Urinary bladder (tissue), 4 donors: ENCODE measurements around the gene SETD3. TPM values are rescaled to one million over a fixed set of nuclear protein-coding genes. Genes with fewer than 3 reads are reported as not detected.

ENCODE experiments used
- DNase-seq: peaks from one replicate; pipeline ENCODE4 v3.0.0-alpha.2; 2015; ENCODE audit errors: extremely low spot score
- H3K27ac ChIP-seq: one replicate; pipeline ENCODE4 v1.5.1; 2013; ENCODE audit warnings: low read depth, mild to moderate bottlenecking, moderate library complexity
- H3K36me3 ChIP-seq: one replicate; pipeline ENCODE4 v1.6.1; 2013; ENCODE audit warnings: mild to moderate bottlenecking, moderate library complexity; ENCODE audit not compliant: insufficient read depth
- H3K4me1 ChIP-seq: one replicate; pipeline ENCODE4 v1.6.1; 2013; ENCODE audit warnings: mild to moderate bottlenecking, moderate library complexity; ENCODE audit not compliant: insufficient read depth
- H3K4me3 ChIP-seq: one replicate; pipeline ENCODE4 v1.5.1; 2013; ENCODE audit warnings: low read depth, low read length
- WGBS: extraction: QIAGEN DNeasy Blood & Tissue Kit; methylation state at CpG from one replicate; pipeline ENCODE4 v1.1.7; 2013; 5-methylcytosine and 5-hydroxymethylcytosine counted together
- polyA plus RNA-seq: library from polyadenylated mRNA; stranded (reverse); fragments of 200-250 nt; gene quantifications from one replicate; pipeline ENCODE4 v1.2.3, GENCODE V29; 2013
- total RNA-seq: library from RNA; depleted of rRNA; stranded (reverse); fragments of >200 nt; gene quantifications from one replicate; pipeline ENCODE4 v1.2.3, GENCODE V29; 2014
- donor health status: healthy with polysubstance abuse.
- donor health status: healthy.

Gene SETD3
- total and polyA plus RNA-seq, 2 donors: 68.6 to 72.1 TPM

- Histone ChIP-seq H3K27ac (no peak overlapping the region), H3K4me1 (no peaks in the 10 kb centered on the region), H3K4me3 (no peak overlapping the region), H3K36me3 (no peaks in the 10 kb centered on the region)
- WGBS: 88% methylated on average over 7 of the region's 7 CpGs
- DNase-seq: no peak
These were observed 34.7 kb downstream of the SETD3 start for GRCh38 chr14:99445931-99446330.

GRCh38 chr14:99441918-99442317, 38.7 kb downstream of the SETD3 start:
- Histone ChIP-seq H3K36me3 (no peaks in the 10 kb centered on the region), H3K4me1 (no peaks in the 10 kb centered on the region), H3K27ac (no peak overlapping the region), H3K4me3 (no peak overlapping the region)
- DNase-seq: no peak
- 90% methylated on average over 7 of the region's 7 CpGs for WGBS

GRCh38 chr14:99441157-99441870, 39.3 kb downstream of the SETD3 start:
- H3K4me1 ChIP-seq: no peaks in the 10 kb centered on the region
- no peak for DNase-seq
- H3K4me3 ChIP-seq: no peak overlapping the region
- 94% methylated on average over 11 of the region's 11 CpGs for WGBS
- H3K36me3 ChIP-seq: no peaks in the 10 kb centered on the region
- no peak overlapping the region for H3K27ac ChIP-seq

DNA sequence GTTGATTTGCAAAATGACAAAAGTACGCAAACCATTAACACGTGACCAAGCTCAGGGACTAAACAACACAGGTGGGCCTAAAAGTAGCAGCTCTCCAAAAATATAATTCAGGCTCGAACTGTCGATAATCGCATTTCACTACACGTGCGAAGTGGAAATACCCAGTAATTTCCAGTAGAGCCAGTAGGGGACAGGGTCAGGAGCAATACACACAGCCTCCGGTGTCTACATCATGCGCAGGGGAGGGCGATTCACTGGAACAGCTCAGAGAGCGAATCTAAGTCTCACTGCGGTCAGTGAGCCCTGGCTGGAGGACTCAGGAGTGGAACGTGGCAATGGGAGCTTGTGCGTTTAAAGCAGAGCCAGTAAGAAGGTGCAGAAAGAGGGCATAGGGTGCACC, 40.4 kb downstream of the SETD3 start:
- WGBS: 92% methylated on average over 14 of the region's 14 CpGs
- no peaks in the 10 kb centered on the region for H3K36me3 ChIP-seq

DNA sequence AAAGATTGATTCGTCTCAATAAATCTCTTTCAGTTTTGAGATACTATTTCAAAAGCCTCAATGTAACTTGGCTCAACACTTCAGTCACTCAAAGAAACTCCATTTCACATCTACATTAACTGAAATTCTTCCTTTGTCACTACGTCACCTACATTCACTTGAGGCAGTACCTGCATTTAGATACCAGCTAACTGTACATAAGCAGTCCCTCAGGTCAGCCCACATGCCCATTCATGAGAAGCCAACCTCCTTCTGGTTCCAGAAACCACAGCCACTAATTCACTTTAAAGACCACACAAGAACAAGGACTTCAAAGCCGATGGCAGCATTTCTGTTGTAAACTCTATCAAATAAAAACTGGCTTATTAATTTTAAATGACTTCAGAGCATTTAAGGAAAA, 43.0 kb downstream of the SETD3 start:
- Histone ChIP-seq H3K36me3 (no peaks in the 10 kb centered on the region), H3K27ac (no peak overlapping the region), H3K4me1 (no peaks in the 10 kb centered on the region), H3K4me3 (no peak overlapping the region)
- 75% methylated on average over 3 of the region's 3 CpGs for WGBS
- no peak for DNase-seq

More for the DNA sequence above, 40.4 kb downstream of the SETD3 start:
- no peak for DNase-seq
- H3K27ac ChIP-seq: no peak overlapping the region
- H3K4me1 ChIP-seq: no peaks in the 10 kb centered on the region
- no peak overlapping the region for H3K4me3 ChIP-seq

GRCh38 chr14:99436247-99437180, 44.1 kb downstream of the SETD3 start:
- no peaks in the 10 kb centered on the region for H3K4me1 ChIP-seq
- 81% methylated on average over 14 of the region's 14 CpGs for WGBS
- no peak overlapping the region for H3K27ac ChIP-seq
- no peak for DNase-seq
- no peak overlapping the region for H3K4me3 ChIP-seq
- H3K36me3 ChIP-seq: no peaks in the 10 kb centered on the region

DNA sequence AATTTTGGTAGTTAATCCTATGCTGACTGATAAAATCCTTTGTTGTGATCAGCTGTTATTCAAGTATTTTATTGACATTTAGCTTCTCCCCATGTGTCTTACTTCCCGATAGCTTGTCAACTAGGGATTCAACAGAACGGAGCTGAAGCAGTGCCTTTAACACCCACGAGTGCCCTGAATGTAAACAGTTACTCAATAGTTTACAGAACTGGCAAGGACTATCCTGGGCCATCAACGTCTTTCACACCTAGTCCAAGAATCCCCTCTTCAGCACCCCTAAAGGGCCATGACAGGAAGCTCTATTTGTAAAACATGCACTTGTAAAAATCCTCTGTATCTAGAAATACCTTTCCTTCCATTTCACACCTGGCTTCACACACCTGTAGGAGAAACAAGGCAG, 45.3 kb downstream of the SETD3 start:
- H3K27ac ChIP-seq: no peak overlapping the region

GRCh38 chr14:99432485-99432884, 48.2 kb downstream of the SETD3 start:
- Histone ChIP-seq H3K36me3 (peaks cover 4% of the 10 kb centered on the region), H3K4me3 (no peak overlapping the region), H3K4me1 (no peaks in the 10 kb centered on the region), H3K27ac (no peak overlapping the region)
- WGBS: 81% methylated on average over 1 of the region's 1 CpG
- no peak for DNase-seq

More for the DNA sequence above, 45.3 kb downstream of the SETD3 start:
- no peak overlapping the region for H3K4me3 ChIP-seq
- no peak for DNase-seq
- no peaks in the 10 kb centered on the region for H3K36me3 ChIP-seq
- WGBS: 45% methylated on average over 4 of the region's 4 CpGs
- no peaks in the 10 kb centered on the region for H3K4me1 ChIP-seq

DNA sequence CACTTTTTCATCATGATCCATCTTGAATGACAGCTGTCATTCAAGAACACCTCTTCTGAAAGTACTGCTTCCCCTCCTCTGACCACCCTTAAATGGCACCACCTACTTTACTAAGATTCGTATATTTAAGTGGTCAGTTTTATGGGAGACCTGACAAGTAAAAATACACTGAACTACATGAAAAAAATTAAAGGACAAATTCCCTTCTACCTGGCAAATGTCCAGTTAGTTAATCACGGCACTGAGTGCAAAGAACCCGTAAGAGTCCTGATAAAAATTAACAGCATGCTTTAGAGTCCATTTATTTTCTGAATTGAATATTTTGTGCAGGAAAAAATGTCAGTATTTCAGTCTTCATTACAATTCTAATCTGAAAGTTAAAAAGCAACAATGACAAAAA, 48.7 kb downstream of the SETD3 start:
- Histone ChIP-seq H3K27ac (no peak overlapping the region), H3K36me3 (peaks cover 4% of the 10 kb centered on the region), H3K4me1 (no peaks in the 10 kb centered on the region), H3K4me3 (no peak overlapping the region)
- 48% methylated on average over 3 of the region's 3 CpGs for WGBS
- no peak for DNase-seq

- Histone ChIP-seq H3K4me3 (no peak overlapping the region), H3K36me3 (peaks cover 4% of the 10 kb centered on the region), H3K27ac (no peak overlapping the region), H3K4me1 (no peaks in the 10 kb centered on the region)
- no peak for DNase-seq
- 74% methylated on average over 7 of the region's 7 CpGs for WGBS
These were observed 50.2 kb downstream of the SETD3 start for GRCh38 chr14:99430491-99430890.

- no peaks in the 10 kb centered on the region for H3K4me1 ChIP-seq
- H3K36me3 ChIP-seq: peaks cover 4% of the 10 kb centered on the region
- no peak overlapping the region for H3K4me3 ChIP-seq
- no peak overlapping the region for H3K27ac ChIP-seq
- 73% methylated on average over 11 of the region's 11 CpGs for WGBS
- no peak for DNase-seq
These were observed 52.9 kb downstream of the SETD3 start for GRCh38 chr14:99427632-99428300.

DNA sequence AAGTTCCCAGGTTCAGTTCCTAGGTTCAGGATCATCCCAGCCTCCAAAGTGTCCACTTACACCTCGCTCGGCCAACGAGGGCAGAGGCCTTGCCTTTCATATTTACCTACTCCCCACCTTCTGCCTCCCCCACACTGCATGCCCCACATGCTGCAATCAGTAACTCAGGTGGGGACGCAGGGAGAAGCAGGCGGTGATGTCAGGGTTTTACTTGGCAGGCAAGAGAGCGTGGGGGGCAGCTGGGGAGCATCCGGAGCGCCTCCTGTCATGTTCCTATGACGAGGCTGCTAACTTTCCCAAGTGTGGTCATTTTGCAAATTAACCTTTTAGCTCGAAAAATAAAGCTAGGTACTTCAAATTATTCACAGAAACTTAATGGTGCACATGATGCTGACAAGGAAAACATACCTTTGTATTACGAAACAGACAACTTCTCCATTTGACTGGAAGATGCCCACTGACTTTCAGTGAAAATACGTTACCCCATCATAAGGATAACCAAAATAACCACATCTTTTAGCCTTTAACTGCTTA, 53.8 kb downstream of the SETD3 start:
- Histone ChIP-seq H3K4me3 (no peak overlapping the region), H3K27ac (no peak overlapping the region), H3K4me1 (no peaks in the 10 kb centered on the region), H3K36me3 (peaks cover 4% of the 10 kb centered on the region)
- WGBS: 92% methylated on average over 12 of the region's 12 CpGs
- DNase-seq: no peak

- 90% methylated on average over 3 of the region's 3 CpGs for WGBS
- no peak overlapping the region for H3K4me3 ChIP-seq
- H3K36me3 ChIP-seq: peaks cover 4% of the 10 kb centered on the region
- no peak overlapping the region for H3K27ac ChIP-seq
- no peaks in the 10 kb centered on the region for H3K4me1 ChIP-seq
- DNase-seq: no peak
These were observed 54.4 kb downstream of the SETD3 start for GRCh38 chr14:99426265-99426664.
